GM19043 (cell line): ENCODE measurements around the gene FAM221B.
A peak's percentile ranks its signal among the peaks of the same experiment; 100 is the strongest.

Experiments used
- ATAC-seq: cut with Tn5 transposase; IDR thresholded peaks from one replicate; pipeline ENCODE4 v1.9.1; 2021; ENCODE audit warnings: low read depth; ENCODE audit not compliant: unreplicated experiment

The FAM221B gene

GRCh38 chr9:35826071-35826701 is 2.3 kb downstream of the FAM221B start:
- no peak for ATAC-seq

GRCh38 chr9:35822926-35823325 is 5.6 kb downstream of the FAM221B start:
- no peak for ATAC-seq

- no peak for ATAC-seq
Measured at GRCh38 chr9:35820076-35820475, 8.5 kb downstream of the FAM221B start.

GRCh38 chr9:35818341-35818740 is 10.2 kb downstream of the FAM221B start:
- no peak for ATAC-seq

GRCh38 chr9:35816708-35817107 is 11.8 kb downstream of the FAM221B start:
- no peak for ATAC-seq

GRCh38 chr9:35814841-35815543 is 13.5 kb downstream of the FAM221B start, which contains the start of gene HINT2:
HINT2 (minus strand) TSS chr9:35815042; CDS start chr9:35814979, 63 bp downstream.
- peak; percentile 68 for ATAC-seq

- peak; percentile 19 for ATAC-seq
Measured at GRCh38 chr9:35814106-35814840, 14.3 kb downstream of the FAM221B start.

GRCh38 chr9:35813434-35814105 is 15.0 kb downstream of the FAM221B start:
- ATAC-seq, result no peak

GRCh38 chr9:35812025-35812602 is 16.4 kb downstream of the FAM221B start, which contains the start of gene SPAG8:
SPAG8 (minus strand) TSS chr9:35812262; CDS start chr9:35812147, 115 bp downstream.
- peak; percentile 55 for ATAC-seq

GRCh38 chr9:35811381-35812024 is 17.0 kb downstream of the FAM221B start:
- ATAC-seq, result no peak

- ATAC-seq, result no peak
Measured at GRCh38 chr9:35810122-35810521, 18.4 kb downstream of the FAM221B start.

- ATAC-seq, result no peak
Measured at GRCh38 chr9:35808433-35808832, 20.1 kb downstream of the FAM221B start.

GRCh38 chr9:35806101-35806500 is 22.4 kb downstream of the FAM221B start:
- ATAC-seq, result no peak

GRCh38 chr9:35801328-35802128 is 27.0 kb downstream of the FAM221B start:
- ATAC-seq, result no peak

- no peak for ATAC-seq
Measured at GRCh38 chr9:35800530-35800929, 28.0 kb downstream of the FAM221B start.

- ATAC-seq, result no peak
Measured at GRCh38 chr9:35798658-35799374, 29.7 kb downstream of the FAM221B start.

GRCh38 chr9:35797311-35798109 is 31.0 kb downstream of the FAM221B start:
- ATAC-seq, result no peak

GRCh38 chr9:35795695-35796094 is 32.8 kb downstream of the FAM221B start:
- no peak for ATAC-seq
